OCI-M1 (cell line): Measurements from ENCODE around the gene NOTCH1.
A peak's percentile ranks its signal among the peaks of the same experiment; 100 is the strongest.
"Not testable (repeated sequence)": the region's sequence is repeated elsewhere in the genome, so short reads cannot be mapped to it uniquely, and the experiment has no call there.

Experiments
- DNase-seq: peaks from one replicate; lab custom pipeline; 2025; lab: John Stamatoyannopoulos, UW

NOTCH1 gene

GRCh38 chr9:136564379-136564988 lies 18.6 kb upstream of the NOTCH1 start:
- peak; percentile 7 for DNase-seq

- DNase-seq = no peak
Measured at GRCh38 chr9:136563646-136564325, 17.9 kb upstream of the NOTCH1 start.

- no peak for DNase-seq
Measured at GRCh38 chr9:136562746-136563495, 17.1 kb upstream of the NOTCH1 start.

- DNase-seq = no peak
Measured at GRCh38 chr9:136561779-136562178, 15.9 kb upstream of the NOTCH1 start.

GRCh38 chr9:136560586-136560985 lies 14.7 kb upstream of the NOTCH1 start:
- no peak for DNase-seq

GRCh38 chr9:136559371-136559770 lies 13.5 kb upstream of the NOTCH1 start:
- peak; percentile 9 for DNase-seq

- not testable (repeated sequence) for DNase-seq
Measured at GRCh38 chr9:136558846-136559245, 13.0 kb upstream of the NOTCH1 start.

- DNase-seq = peak; percentile 18
Measured at GRCh38 chr9:136558373-136558772, 12.5 kb upstream of the NOTCH1 start.

- DNase-seq = no peak
Measured at GRCh38 chr9:136557036-136557435, 11.2 kb upstream of the NOTCH1 start.

- DNase-seq = no peak
Measured at GRCh38 chr9:136556166-136556565, 10.3 kb upstream of the NOTCH1 start.

GRCh38 chr9:136554870-136555269 lies 9.0 kb upstream of the NOTCH1 start:
- no peak for DNase-seq

GRCh38 chr9:136553581-136553980 lies 7.7 kb upstream of the NOTCH1 start:
- DNase-seq = no peak

- peak; percentile 67 for DNase-seq
Measured at GRCh38 chr9:136552117-136552703, 6.4 kb upstream of the NOTCH1 start.

GRCh38 chr9:136551401-136552116 lies 5.7 kb upstream of the NOTCH1 start:
- DNase-seq = peak; percentile 10

- no peak for DNase-seq
Measured at GRCh38 chr9:136550439-136551289, 4.8 kb upstream of the NOTCH1 start.

- no peak for DNase-seq
Measured at GRCh38 chr9:136549010-136549980, 3.4 kb upstream of the NOTCH1 start.

GRCh38 chr9:136547508-136548215 lies 1.8 kb upstream of the NOTCH1 start:
- no peak for DNase-seq

- DNase-seq = no peak
Measured at GRCh38 chr9:136546697-136547501, 1.1 kb upstream of the NOTCH1 start.

- DNase-seq = no peak
Measured at GRCh38 chr9:136545692-136545964, 220 bp downstream of the NOTCH1 start.
